Mesendoderm (in vitro differentiated cells): ENCODE measurements around the gene IL20RB.

ENCODE experiments used
- DNase-seq: peaks from one replicate; pipeline ENCODE4 v3.0.0; 2013
- H2AK5ac ChIP-seq: 2 replicates; pipeline ENCODE4 v1.6.1; 2013; ENCODE audit warnings: low read length, inconsistent platforms
- H2BK120ac ChIP-seq: 2 replicates; pipeline ENCODE4 v1.6.1; 2013; ENCODE audit warnings: low read depth, mild to moderate bottlenecking, low read length, moderate library complexity, mixed read lengths
- H2BK15ac ChIP-seq: replicated peaks from 2 replicates; pipeline ENCODE4 v1.6.1; 2013; ENCODE audit warnings: low read depth, mild to moderate bottlenecking, moderate library complexity
- H2BK5ac ChIP-seq: 2 replicates; pipeline ENCODE4 v1.6.1; 2013; ENCODE audit warnings: low read length, inconsistent platforms
- H3K18ac ChIP-seq: 2 replicates; pipeline ENCODE4 v1.6.1; 2013; ENCODE audit warnings: mild to moderate bottlenecking, low read length, mixed read lengths
- H3K23ac ChIP-seq: one replicate; pipeline ENCODE4 v1.6.1; 2013; ENCODE audit warnings: low read length
- H3K27ac ChIP-seq: 2 replicates; pipeline ENCODE4 v1.5.1; 2013; ENCODE audit warnings: low read depth, mild to moderate bottlenecking, inconsistent platforms, low read length, moderate library complexity
- H3K27me3 ChIP-seq: 2 replicates; pipeline ENCODE4 v1.6.1; 2013; ENCODE audit warnings: low read length, control low read depth, mild to moderate bottlenecking, inconsistent platforms; ENCODE audit not compliant: insufficient read depth, poor library complexity
- H3K36me3 ChIP-seq: 2 replicates; pipeline ENCODE4 v1.6.1; 2013; ENCODE audit warnings: low read length, inconsistent platforms; ENCODE audit not compliant: control insufficient read depth, insufficient read depth
- H3K4ac ChIP-seq: one replicate; pipeline ENCODE4 v1.6.1; 2013; ENCODE audit warnings: low read depth, mild to moderate bottlenecking, low read length, moderate library complexity
- H3K4me1 ChIP-seq: 2 replicates; pipeline ENCODE4 v1.6.1; 2013; ENCODE audit warnings: low read depth, low read length, inconsistent platforms; ENCODE audit not compliant: control insufficient read depth
- H3K4me2 ChIP-seq: 2 replicates; pipeline ENCODE4 v1.6.1; 2013; ENCODE audit warnings: low read length
- H3K4me3 ChIP-seq: 2 replicates; pipeline ENCODE4 v1.5.1; 2013; ENCODE audit warnings: mild to moderate bottlenecking, low read length
- H3K56ac ChIP-seq: one replicate; pipeline ENCODE4 v1.6.1; 2013; ENCODE audit warnings: low read length
- H3K79me1 ChIP-seq: 2 replicates; pipeline ENCODE4 v1.6.1; 2013; ENCODE audit warnings: low read length, inconsistent platforms
- H3K79me2 ChIP-seq: 2 replicates; pipeline ENCODE4 v1.6.1; 2013; ENCODE audit warnings: mild to moderate bottlenecking, low read length; ENCODE audit not compliant: control insufficient read depth, insufficient read depth
- H3K9ac ChIP-seq: 2 replicates; pipeline ENCODE4 v1.6.1; 2013; ENCODE audit warnings: low read length, inconsistent platforms
- H4K5ac ChIP-seq: one replicate; pipeline ENCODE4 v1.6.1; 2013; ENCODE audit warnings: low read length
- H4K8ac ChIP-seq: one replicate; pipeline ENCODE4 v1.6.1; 2013; ENCODE audit warnings: low read depth, mild to moderate bottlenecking, control low read depth, low read length, moderate library complexity
- WGBS: extraction: QIAGEN DNeasy Blood & Tissue Kit; methylation state at CpG from one replicate; pipeline ENCODE4 v1.1.7; 2013; ENCODE audit warnings: low lambda C conversion rate, missing lambda C conversion rate; ENCODE audit not compliant: insufficient coverage; ENCODE audit errors: extremely low coverage; 5-methylcytosine and 5-hydroxymethylcytosine counted together

Gene IL20RB

DNA sequence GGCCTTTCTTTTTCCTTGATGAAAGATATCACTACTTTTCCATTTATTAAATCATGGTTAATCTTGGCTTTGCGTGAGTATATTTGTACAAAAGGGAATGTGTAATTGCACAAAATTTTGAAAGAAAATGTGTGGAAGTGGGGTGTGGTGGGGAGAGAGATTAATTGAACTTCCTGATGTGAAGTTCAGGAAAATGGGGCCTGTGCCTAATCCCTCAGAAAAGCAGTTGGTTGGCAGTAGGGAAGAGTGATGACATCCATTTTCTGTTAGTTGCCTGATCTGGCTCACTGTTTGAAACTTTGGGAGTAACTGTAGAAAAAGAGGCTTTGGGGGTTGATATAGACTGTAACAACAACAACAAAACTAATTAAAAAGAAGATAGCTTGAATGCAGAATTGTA, 10.8 kb upstream of the IL20RB start:
- peaks cover 5% of the 10 kb centered on the region for H3K79me1 ChIP-seq
- H3K4ac ChIP-seq, result no peak overlapping the region
- no peak overlapping the region for H2BK5ac ChIP-seq
- no peak overlapping the region for H4K8ac ChIP-seq
- H3K27me3 ChIP-seq, result no peaks in the 10 kb centered on the region
- no peak overlapping the region for H3K4me2 ChIP-seq
- H2BK120ac ChIP-seq, result no peak overlapping the region
- no peak overlapping the region for H3K27ac ChIP-seq
- peaks cover 6% of the 10 kb centered on the region for H3K4me1 ChIP-seq
- no peak overlapping the region for H3K23ac ChIP-seq
- no peak overlapping the region for H4K5ac ChIP-seq
- H2BK15ac ChIP-seq, result no peak overlapping the region
- H3K4me3 ChIP-seq, result no peak overlapping the region
- H2AK5ac ChIP-seq, result no peak overlapping the region
- no peak overlapping the region for H3K18ac ChIP-seq
- no peak for DNase-seq
- H3K9ac ChIP-seq, result no peak overlapping the region
- no peak overlapping the region for H3K56ac ChIP-seq
- peaks cover 3% of the 10 kb centered on the region for H3K79me2 ChIP-seq
- 100% methylated on average over 1 of the region's 1 CpG for WGBS
- peaks cover 1% of the 10 kb centered on the region for H3K36me3 ChIP-seq

- no peak overlapping the region for H4K8ac ChIP-seq
- H2BK5ac ChIP-seq, result no peak overlapping the region
Measured at GRCh38 chr3:136947477-136947876, 10.3 kb upstream of the IL20RB start.

DNA sequence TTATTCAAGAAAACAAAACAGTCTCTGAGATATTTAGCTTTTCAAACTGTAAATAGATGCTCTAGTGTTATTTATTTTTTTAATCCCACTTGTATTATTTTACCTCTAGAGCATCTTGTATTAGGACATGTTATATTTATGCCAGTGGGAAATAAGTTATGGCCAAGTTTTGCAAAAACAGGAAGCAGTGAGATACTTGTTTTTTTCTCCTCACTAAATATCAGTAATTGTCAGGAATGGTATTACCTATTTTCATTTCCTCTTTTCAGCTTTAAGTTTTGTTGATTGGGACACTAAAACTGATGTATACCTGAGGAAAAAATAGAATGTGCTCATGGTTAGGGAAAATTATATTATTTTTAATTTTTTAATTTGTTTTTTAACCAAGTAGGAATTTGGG, 8.6 kb upstream of the IL20RB start:
- Histone ChIP-seq H4K8ac (no peak overlapping the region), H2BK15ac (no peak overlapping the region), H3K4me1 (no peaks in the 10 kb centered on the region), H3K79me1 (no peaks in the 10 kb centered on the region), H3K36me3 (peaks cover 1% of the 10 kb centered on the region), H3K4me3 (no peak overlapping the region), H3K4me2 (no peak overlapping the region), H2BK120ac (no peak overlapping the region), H4K5ac (no peak overlapping the region), H3K23ac (no peak overlapping the region), H3K9ac (no peak overlapping the region), H2BK5ac (no peak overlapping the region), H3K79me2 (no peaks in the 10 kb centered on the region), H3K27me3 (no peaks in the 10 kb centered on the region), H3K27ac (no peak overlapping the region), H2AK5ac (no peak overlapping the region), H3K18ac (no peak overlapping the region), H3K56ac (no peak overlapping the region), H3K4ac (no peak overlapping the region)
- DNase-seq, result no peak

More at GRCh38 chr3:136947477-136947876, 10.3 kb upstream of the IL20RB start:
- Histone ChIP-seq H3K4me1 (peaks cover 5% of the 10 kb centered on the region), H3K56ac (no peak overlapping the region), H3K4me3 (no peak overlapping the region), H3K79me2 (peaks cover 3% of the 10 kb centered on the region), H3K79me1 (peaks cover 5% of the 10 kb centered on the region), H4K5ac (no peak overlapping the region), H2BK120ac (no peak overlapping the region), H3K36me3 (peaks cover 1% of the 10 kb centered on the region), H2AK5ac (no peak overlapping the region), H3K23ac (no peak overlapping the region), H3K9ac (no peak overlapping the region), H3K4ac (no peak overlapping the region), H2BK15ac (no peak overlapping the region), H3K4me2 (no peak overlapping the region), H3K27ac (no peak overlapping the region), H3K27me3 (no peaks in the 10 kb centered on the region), H3K18ac (no peak overlapping the region)
- no CpG with 5 or more reads among the region's 2 CpGs for WGBS
- DNase-seq, result no peak

DNA sequence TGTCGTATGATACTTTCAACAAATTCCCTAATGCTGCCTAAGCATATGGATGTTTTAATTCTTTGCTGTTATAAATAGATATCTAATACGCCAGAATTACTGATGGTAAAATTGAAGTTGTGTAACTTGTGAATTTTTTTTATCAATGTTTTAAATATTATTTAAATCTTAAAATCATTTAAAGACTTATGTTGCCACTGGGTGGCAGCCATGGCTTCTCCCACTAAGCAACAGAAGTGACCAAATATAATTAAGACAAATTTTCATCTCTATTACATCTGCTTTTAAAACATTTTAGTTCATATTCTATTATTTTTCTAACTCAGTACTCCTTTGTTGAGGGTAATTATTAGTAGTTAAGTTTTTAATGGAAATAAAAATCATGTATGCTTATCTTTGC, 8.1 kb upstream of the IL20RB start:
- DNase-seq, result no peak
- no peak overlapping the region for H4K8ac ChIP-seq

GRCh38 chr3:136950623-136951022, 7.2 kb upstream of the IL20RB start:
- H3K79me2 ChIP-seq, result no peaks in the 10 kb centered on the region
- no peak overlapping the region for H3K18ac ChIP-seq
- H4K5ac ChIP-seq, result no peak overlapping the region
- H4K8ac ChIP-seq, result no peak overlapping the region
- H2BK120ac ChIP-seq, result no peak overlapping the region
- H3K4me1 ChIP-seq, result no peaks in the 10 kb centered on the region
- peaks cover 1% of the 10 kb centered on the region for H3K36me3 ChIP-seq
- no peak overlapping the region for H3K56ac ChIP-seq
- H3K27ac ChIP-seq, result no peak overlapping the region
- H3K4me3 ChIP-seq, result no peak overlapping the region
- no peak overlapping the region for H2BK15ac ChIP-seq
- WGBS, result no CpG with 5 or more reads among the region's 1 CpG
- H3K9ac ChIP-seq, result no peak overlapping the region
- no peaks in the 10 kb centered on the region for H3K79me1 ChIP-seq
- no peak for DNase-seq
- no peak overlapping the region for H2AK5ac ChIP-seq
- no peak overlapping the region for H3K23ac ChIP-seq
- H3K27me3 ChIP-seq, result no peaks in the 10 kb centered on the region
- H3K4ac ChIP-seq, result no peak overlapping the region
- H2BK5ac ChIP-seq, result no peak overlapping the region
- no peak overlapping the region for H3K4me2 ChIP-seq

More for the DNA sequence above, 8.1 kb upstream of the IL20RB start:
- no CpG with 5 or more reads among the region's 2 CpGs for WGBS
- Histone ChIP-seq H3K79me1 (no peaks in the 10 kb centered on the region), H2AK5ac (no peak overlapping the region), H3K27ac (no peak overlapping the region), H3K4ac (no peak overlapping the region), H4K5ac (no peak overlapping the region), H3K56ac (no peak overlapping the region), H2BK5ac (no peak overlapping the region), H3K4me2 (no peak overlapping the region), H3K4me1 (no peaks in the 10 kb centered on the region), H3K79me2 (no peaks in the 10 kb centered on the region), H3K36me3 (peaks cover 1% of the 10 kb centered on the region), H3K27me3 (no peaks in the 10 kb centered on the region), H3K18ac (no peak overlapping the region), H3K23ac (no peak overlapping the region), H3K4me3 (no peak overlapping the region), H3K9ac (no peak overlapping the region), H2BK120ac (no peak overlapping the region), H2BK15ac (no peak overlapping the region)

- no peak overlapping the region for H3K9ac ChIP-seq
- no peak overlapping the region for H3K56ac ChIP-seq
- peaks cover 6% of the 10 kb centered on the region for H3K4me1 ChIP-seq
- H2BK15ac ChIP-seq, result no peak overlapping the region
- H3K4me3 ChIP-seq, result no peak overlapping the region
- no peaks in the 10 kb centered on the region for H3K27me3 ChIP-seq
- H2AK5ac ChIP-seq, result no peak overlapping the region
- H3K18ac ChIP-seq, result no peak overlapping the region
- no peaks in the 10 kb centered on the region for H3K79me1 ChIP-seq
- no peak overlapping the region for H4K5ac ChIP-seq
- H3K79me2 ChIP-seq, result no peaks in the 10 kb centered on the region
- H2BK5ac ChIP-seq, result no peak overlapping the region
- no peak overlapping the region for H4K8ac ChIP-seq
- no peak overlapping the region for H3K27ac ChIP-seq
- no peak overlapping the region for H3K4ac ChIP-seq
- no peak overlapping the region for H3K23ac ChIP-seq
- DNase-seq, result peak; percentile 36
- WGBS, result no CpG with 5 or more reads among the region's 1 CpG
- no peak overlapping the region for H3K4me2 ChIP-seq
- H3K36me3 ChIP-seq, result no peaks in the 10 kb centered on the region
- no peak overlapping the region for H2BK120ac ChIP-seq
Measured at GRCh38 chr3:136952292-136952691, 5.5 kb upstream of the IL20RB start.
